Left kidney (tissue), 2 donors: ENCODE results near the gene SLCO1B3. TPM values are rescaled to one million over a fixed set of nuclear protein-coding genes. Genes with fewer than 3 reads are reported as not detected.

Source experiments
- DNase-seq: peaks from one replicate; pipeline ENCODE4 v3.0.0-alpha.2; 2013
- polyA plus RNA-seq: library from polyadenylated mRNA; unstranded; fragments of 120-200 nt; gene quantifications from one replicate; pipeline ENCODE4 v1.2.1, GENCODE V29; 2013; ENCODE audit not compliant: insufficient read length

Gene SLCO1B3
- polyA plus RNA-seq, 1 donor = not detected

DNA sequence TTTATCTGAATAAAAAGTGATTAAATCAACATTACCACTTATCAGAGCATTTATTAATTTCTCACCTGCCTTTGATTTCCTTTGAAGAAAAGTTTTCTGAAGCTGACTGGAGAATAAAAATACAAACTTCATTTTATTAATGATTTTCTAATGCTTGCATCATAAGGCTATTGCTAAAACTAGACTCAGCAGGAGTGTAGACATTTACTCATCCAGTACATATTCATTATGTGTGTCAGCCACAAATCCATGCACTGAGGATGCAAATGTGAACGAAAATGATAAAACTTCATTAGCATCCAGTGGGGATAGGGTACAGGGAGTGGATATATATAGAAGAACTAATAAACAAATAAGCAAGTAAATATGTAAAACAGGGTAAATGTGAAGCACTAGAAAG lies 74.6 kb downstream of the SLCO1B3 start:
- DNase-seq = no peak

DNA sequence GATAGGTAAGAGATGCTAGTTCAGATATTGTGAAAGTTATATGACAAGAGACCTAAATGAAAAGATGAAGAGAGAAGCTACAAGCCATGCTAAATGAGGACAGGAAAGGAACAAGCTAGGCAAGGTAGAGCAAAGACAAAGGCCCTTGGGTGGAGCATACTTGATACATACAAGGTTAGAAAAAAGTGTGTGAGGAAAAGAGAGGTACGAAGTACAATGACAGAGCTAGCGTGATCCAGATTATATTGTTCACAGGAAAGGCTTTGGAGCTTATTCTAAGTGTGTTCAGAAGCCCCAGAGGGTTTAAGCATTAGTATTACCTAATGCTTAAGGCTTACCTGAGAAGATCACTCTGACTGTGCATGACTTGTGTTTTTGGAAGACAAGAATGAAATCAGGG lies 75.0 kb downstream of the SLCO1B3 start:
- DNase-seq = no peak

DNA sequence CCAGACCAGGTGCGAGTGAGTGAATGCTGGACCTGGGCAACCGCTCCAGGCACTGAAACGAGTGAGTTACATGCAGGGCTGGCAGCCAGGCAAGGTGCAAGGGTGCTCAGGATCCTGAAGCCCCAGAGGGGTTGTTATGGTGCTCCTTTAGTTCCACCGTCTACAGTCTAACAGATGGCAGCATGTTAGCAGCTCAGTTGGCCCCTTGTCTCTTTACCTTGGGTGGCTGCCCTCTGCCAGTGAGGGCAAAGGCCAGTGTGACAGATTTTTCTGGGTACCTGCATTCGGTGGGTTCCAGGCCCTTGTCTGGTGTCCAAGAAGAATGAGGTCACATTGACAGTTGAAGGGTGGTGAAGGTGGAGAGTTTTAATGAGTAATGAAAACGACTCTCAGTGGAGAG lies 106.8 kb downstream of the SLCO1B3 start:
- DNase-seq = no peak

DNA sequence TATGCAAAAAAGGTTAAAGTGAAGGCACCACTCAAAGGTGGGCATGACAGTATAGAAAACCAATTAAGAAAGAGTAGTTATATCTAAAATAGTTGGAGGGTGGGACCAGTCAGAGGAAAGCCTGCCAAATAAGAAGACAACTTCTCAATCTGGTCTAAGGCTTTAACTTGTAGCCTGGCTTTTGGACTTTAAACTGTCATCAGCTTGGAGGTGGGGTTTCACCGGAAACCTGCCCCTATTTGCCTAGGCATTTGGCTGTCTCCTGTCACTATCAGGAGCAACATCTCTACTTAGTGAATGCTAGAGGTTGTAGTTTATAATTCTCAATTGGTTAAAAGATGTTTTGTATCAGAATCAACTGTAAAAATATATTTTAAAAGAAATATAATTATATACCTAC lies 107.3 kb downstream of the SLCO1B3 start:
- no peak for DNase-seq

DNA sequence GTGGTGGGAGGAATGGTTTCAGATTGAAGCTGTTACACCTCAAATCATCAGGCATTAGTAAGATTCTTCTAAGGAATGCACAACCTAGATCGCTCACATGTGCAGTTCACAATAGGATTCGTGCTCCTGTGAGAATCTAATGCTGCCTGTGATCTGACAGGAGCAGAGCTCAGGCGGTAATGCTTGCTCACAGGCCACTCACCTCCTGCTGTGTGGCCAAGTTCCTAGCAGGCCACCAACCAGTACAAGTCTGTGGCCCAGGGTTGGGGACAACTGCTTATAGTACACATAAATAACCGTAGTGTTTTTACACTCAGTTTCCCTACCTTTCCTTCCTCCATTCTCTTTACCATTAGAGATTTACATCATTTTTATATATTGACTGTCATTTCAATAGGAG lies 121.4 kb downstream of the SLCO1B3 start:
- no peak for DNase-seq

DNA sequence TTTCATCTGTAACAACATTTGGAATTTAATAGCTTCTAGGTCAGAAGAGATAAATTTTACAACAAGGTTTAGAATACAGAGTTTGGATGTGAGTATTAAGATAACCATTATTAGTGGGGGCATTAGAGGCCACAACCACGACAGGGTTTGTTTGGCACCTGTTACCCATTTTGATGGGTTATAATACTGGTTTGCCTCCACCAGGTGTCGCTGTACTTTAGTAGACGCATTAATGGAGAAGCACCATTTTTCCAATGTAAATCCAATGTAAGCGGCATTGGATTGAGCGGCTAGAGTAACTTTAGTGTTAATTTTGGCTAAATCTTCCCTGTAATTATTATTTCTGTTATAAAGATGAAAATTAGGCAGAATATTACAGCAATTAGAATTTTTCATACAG lies 136.2 kb downstream of the SLCO1B3 start:
- DNase-seq = no peak

DNA sequence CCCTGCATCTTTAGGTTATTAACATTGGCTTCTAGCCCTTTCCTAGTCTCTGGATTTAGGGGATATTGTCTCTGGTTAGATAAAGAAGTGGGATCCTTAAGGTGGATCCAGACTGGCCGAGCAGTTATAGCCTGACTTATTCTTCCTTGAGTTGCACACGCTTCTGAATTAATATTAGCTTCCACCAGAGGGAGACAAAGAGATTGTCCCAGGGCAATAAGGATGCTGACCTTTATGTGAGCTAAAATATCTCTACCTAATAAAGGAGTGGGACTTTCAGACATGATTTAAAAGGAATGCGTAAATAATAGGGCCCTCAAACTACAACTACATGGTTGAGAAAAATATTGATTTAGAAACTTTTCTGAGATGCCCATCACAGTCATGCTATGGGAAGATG lies 139.7 kb downstream of the SLCO1B3 start:
- no peak for DNase-seq

DNA sequence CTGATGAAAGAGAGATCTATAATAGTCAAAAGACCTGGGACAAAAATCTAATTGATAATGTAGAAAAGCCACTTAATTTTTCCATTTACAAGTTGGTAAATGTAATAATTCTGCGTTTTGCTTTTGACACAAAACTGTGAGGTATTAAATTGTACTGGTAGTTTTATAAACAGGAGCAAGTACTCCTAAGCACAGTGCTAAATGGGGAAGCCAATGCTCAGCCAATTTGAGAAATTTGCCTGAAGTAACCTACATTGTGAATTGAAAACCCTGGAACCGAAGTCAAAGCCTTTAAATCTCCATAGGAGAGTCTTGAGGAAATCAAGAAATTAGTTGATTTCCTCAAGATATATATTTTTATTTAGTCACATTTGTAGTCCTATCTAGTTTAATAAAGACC lies 152.8 kb downstream of the SLCO1B3 start:
- DNase-seq = no peak

DNA sequence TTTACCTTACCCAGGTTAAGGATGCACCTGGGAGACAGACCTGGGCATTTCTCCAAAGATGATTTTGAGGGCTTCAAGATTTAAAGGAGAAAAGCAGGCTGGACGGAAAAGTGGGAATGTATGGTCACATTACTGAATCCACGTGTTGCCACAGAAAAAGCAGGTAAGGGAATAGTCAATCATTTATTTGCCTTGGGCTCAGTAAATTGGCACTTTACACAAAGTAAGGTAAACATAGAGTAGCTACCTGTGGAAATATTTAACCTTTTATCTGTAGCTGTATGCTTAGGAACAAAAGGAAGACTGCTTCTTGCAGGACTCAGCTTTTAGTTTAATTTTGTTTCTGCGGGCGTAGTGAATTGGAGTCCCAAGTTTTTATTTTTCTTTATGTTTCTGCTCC lies 153.3 kb downstream of the SLCO1B3 start:
- no peak for DNase-seq

Other genes starting within 250 kb of the SLCO1B3 start
- 0.65 TPM for gene SLCO1C1, start 115.4 kb upstream of the SLCO1B3 start, polyA plus RNA-seq